CD4-positive, alpha-beta T cell treated with Interleukin-21 for 1 hour (primary cell): ENCODE data around the gene TRIM72.
"Not testable (repeated sequence)": the region's sequence is repeated elsewhere in the genome, so short reads cannot be mapped to it uniquely, and the experiment has no call there.

Experiments
- DNase-seq: peaks from one replicate; pipeline ENCODE4 v3.0.0-alpha.2; 2020

The TRIM72 gene

GRCh38 chr16:31190818-31191444 lies 23.0 kb upstream of the TRIM72 start:
- no peak for DNase-seq

GRCh38 chr16:31191697-31192428 lies 22.1 kb upstream of the TRIM72 start:
- no peak for DNase-seq

- DNase-seq, result no peak
Measured at GRCh38 chr16:31192856-31193642, 20.9 kb upstream of the TRIM72 start.

- DNase-seq, result no peak
Measured at GRCh38 chr16:31193874-31194273, 20.0 kb upstream of the TRIM72 start.

GRCh38 chr16:31194898-31195297 lies 19.0 kb upstream of the TRIM72 start:
- DNase-seq, result no peak

GRCh38 chr16:31195861-31196260 lies 18.1 kb upstream of the TRIM72 start:
- DNase-seq, result not testable (repeated sequence)

- DNase-seq, result no peak
Measured at GRCh38 chr16:31196324-31197088, 17.4 kb upstream of the TRIM72 start.

GRCh38 chr16:31198207-31198882 lies 15.6 kb upstream of the TRIM72 start:
- no peak for DNase-seq

GRCh38 chr16:31199430-31200041 lies 14.4 kb upstream of the TRIM72 start:
- no peak for DNase-seq

GRCh38 chr16:31200111-31200510 lies 13.8 kb upstream of the TRIM72 start:
- DNase-seq, result not testable (repeated sequence)

- DNase-seq, result peak; percentile 64
Measured at GRCh38 chr16:31200821-31201568, 12.9 kb upstream of the TRIM72 start.

- peak; percentile 49 for DNase-seq
Measured at GRCh38 chr16:31201582-31202413, 12.1 kb upstream of the TRIM72 start.

GRCh38 chr16:31202414-31203375 lies 11.2 kb upstream of the TRIM72 start, which contains the start of gene PYCARD:
TSS of gene PYCARD (minus strand) at chr16:31202760. CDS start at chr16:31202690, 70 bp downstream.
- DNase-seq, result peak; percentile 32

GRCh38 chr16:31204871-31205666 lies 8.8 kb upstream of the TRIM72 start:
- no peak for DNase-seq

GRCh38 chr16:31206776-31207175 lies 7.1 kb upstream of the TRIM72 start:
- DNase-seq, result no peak

GRCh38 chr16:31213342-31213741 lies 577 bp upstream of the TRIM72 start:
- DNase-seq, result no peak

GRCh38 chr16:31214708-31215286 lies 878 bp downstream of the TRIM72 start:
- no peak for DNase-seq
